H1 (cell line): ENCODE results near the gene TNFRSF8. TPM values are rescaled to one million over a fixed set of nuclear protein-coding genes. Genes with fewer than 3 reads are reported as not detected.

Source experiments
- CHD1 ChIP-seq: IDR thresholded peaks from 2 replicates; pipeline ENCODE4 v1.6.1; 2012; ENCODE audit warnings: low read depth, low read length, improper control_type of control experiment
- POU5F1 ChIP-seq: IDR thresholded peaks from 2 replicates; pipeline ENCODE4 v1.6.1; 2011; ENCODE audit warnings: low read depth, mild to moderate bottlenecking, low read length, moderate library complexity
- polyA plus RNA-seq, 7 experiments: library from polyadenylated mRNA; depleted of rRNA in 3 of 7; stranded (reverse) in 5 of 7; unstranded in 2 of 7; fragments of >200 nt in 5 of 7; fragments of 200-250 nt in 2 of 7; gene quantifications; 1 replicate in 5 of 7; 2 replicates in 1 of 7; 4 replicates in 1 of 7; pipeline versions ENCODE4 v1.2.1 to v1.2.3, GENCODE V29; 2011 to 2013; ENCODE audit warnings: missing spikeins in 2 of 7, mixed read lengths in 2 of 7
- total RNA-seq: library from RNA; stranded (reverse); fragmentation: NEBNext Ultra II Directional; extraction: Animal tissue kit (Norgen Biotek cat#: 25700); gene quantifications from 2 replicates; pipeline ENCODE4 v1.2.1, GENCODE V29; 2021

The TNFRSF8 gene
- total and polyA plus RNA-seq, 2 of the 8 experiments (the other 6 are each of a cell fraction or from before 2014, with no cell fraction given): 23.2 to 32.7 TPM

DNA sequence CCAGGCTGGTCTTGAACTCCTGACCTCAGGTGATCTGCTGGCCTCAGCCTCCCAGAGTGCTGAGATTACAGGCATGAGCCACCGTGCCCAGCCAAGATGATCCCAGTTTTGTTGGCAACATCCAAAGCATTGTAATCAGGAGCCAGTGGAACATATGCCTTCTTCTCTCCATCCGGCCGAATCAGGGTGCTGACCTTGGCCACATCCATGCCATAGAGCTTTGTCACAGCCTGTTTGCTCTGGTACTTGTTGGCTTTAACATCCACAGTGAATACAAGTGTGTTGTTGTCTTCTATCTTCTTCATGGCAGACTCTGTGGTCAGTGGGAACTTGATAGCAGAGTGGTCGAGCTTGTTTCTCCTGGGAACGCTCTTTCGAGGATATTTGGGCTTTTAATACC is 17.1 kb downstream of the TNFRSF8 start (continued):
- no peak for TF ChIP-seq CHD1
- TF ChIP-seq POU5F1: no peak
